ENCODE data around the gene B4GALT5.

GRCh38 chr20:49685809-49686208 lies 27.9 kb downstream of the B4GALT5 start:
- TF ChIP-seq POLR2A (IDR thresholded peaks at IDR 0.05; ENCODE audit: low read length) (no peak), GATA1 (IDR thresholded peaks at IDR 0.05; ENCODE audit: low read depth, low read length) (no peak)

Data from erythroblast (primary cell).